Lower lobe of right lung (tissue), 2 donors: ENCODE results near the gene TOB2. TPM values are rescaled to one million over a fixed set of nuclear protein-coding genes. Genes with fewer than 3 reads are reported as not detected.
A peak's percentile ranks its signal among the peaks of the same experiment; 100 is the strongest.
"Not testable (repeated sequence)": the region's sequence is repeated elsewhere in the genome, so short reads cannot be mapped to it uniquely, and the experiment has no call there.

Source experiments
- ATAC-seq, 2 donors: fragments of 200-7000 bp; cut with Tn5 transposase; one replicate each; pipeline ENCODE4 v1.9.1; 2020 to 2022; ENCODE audit warnings: mild to moderate bottlenecking in 2 of 2, moderate library complexity in 2 of 2
- DNase-seq: peaks from one replicate; pipeline ENCODE4 v3.0.0-alpha.2; 2020
- H3K27ac ChIP-seq: fragments of 200-600 bp; one replicate; pipeline ENCODE4 v1.8.0; 2022
- H3K27me3 ChIP-seq: fragments of 200-600 bp; one replicate; pipeline ENCODE4 v1.8.0; 2022; ENCODE audit warnings: low read depth
- H3K36me3 ChIP-seq: fragments of 200-600 bp; one replicate; pipeline ENCODE4 v1.8.0; 2022; ENCODE audit warnings: mild to moderate bottlenecking
- H3K4me1 ChIP-seq: fragments of 200-600 bp; one replicate; pipeline ENCODE4 v1.8.0; 2022
- H3K4me3 ChIP-seq: fragments of 200-600 bp; one replicate; pipeline ENCODE4 v1.8.0; 2022; ENCODE audit warnings: mild to moderate bottlenecking
- H3K9me3 ChIP-seq: fragments of 200-600 bp; one replicate; pipeline ENCODE4 v1.8.0; 2022
- intact Hi-C: fragments of 100-400 bp; cut with DNase I; formaldehyde crosslinking; loops from one replicate; pipeline ENCODE4 v1.11.0; 2022
- total RNA-seq: library from RNA; stranded (reverse); fragmentation: NEBNext Ultra II Directional; extraction: Animal tissue kit (Norgen Biotek cat#: 25700); gene quantifications from one replicate; pipeline ENCODE4 v1.2.1, GENCODE V29; 2021
- TF ChIP-seq, protein P1 (sequence below): fragments of 200-600 bp; IDR thresholded peaks from one replicate; pipeline ENCODE4 v1.8.0; 2022; ENCODE audit warnings: antibody characterized with exemption, mild to moderate bottlenecking
- donor health status: DM: no; HTN: yes; CAD: no; lungs with severe emphysema.

The TOB2 gene
- total RNA-seq, 1 donor from 2014 or later: 49.0 TPM

DNA sequence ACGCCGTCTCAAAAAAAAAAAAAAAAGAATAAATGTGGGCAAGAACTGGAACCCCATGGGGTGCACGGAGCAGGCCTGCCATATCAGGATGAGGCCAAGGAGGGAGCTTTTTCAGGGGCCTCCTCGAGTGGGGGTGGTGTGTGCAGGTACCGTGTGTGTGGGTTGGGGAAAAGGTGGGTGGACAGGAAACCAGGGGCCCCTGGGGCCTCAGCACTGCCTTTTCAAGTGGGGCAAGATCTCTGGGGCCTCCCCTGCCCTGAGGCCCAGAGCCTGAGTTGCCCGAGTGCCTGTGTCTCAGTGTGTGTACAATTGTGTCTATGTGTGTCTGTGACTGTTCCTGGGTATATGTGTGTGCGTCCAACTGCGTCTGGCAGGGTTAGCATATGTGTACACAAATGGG is 41.0 kb downstream of the TOB2 start:
- intact Hi-C loops: no loop called here
- no peaks in the 10 kb centered on the region for H3K36me3 ChIP-seq
- no peak overlapping the region for H3K27ac ChIP-seq
- ATAC-seq (no peak), DNase-seq (no peak)
- H3K4me1 ChIP-seq: peaks cover 24% of the 10 kb centered on the region
- TF ChIP-seq, protein P1, sequence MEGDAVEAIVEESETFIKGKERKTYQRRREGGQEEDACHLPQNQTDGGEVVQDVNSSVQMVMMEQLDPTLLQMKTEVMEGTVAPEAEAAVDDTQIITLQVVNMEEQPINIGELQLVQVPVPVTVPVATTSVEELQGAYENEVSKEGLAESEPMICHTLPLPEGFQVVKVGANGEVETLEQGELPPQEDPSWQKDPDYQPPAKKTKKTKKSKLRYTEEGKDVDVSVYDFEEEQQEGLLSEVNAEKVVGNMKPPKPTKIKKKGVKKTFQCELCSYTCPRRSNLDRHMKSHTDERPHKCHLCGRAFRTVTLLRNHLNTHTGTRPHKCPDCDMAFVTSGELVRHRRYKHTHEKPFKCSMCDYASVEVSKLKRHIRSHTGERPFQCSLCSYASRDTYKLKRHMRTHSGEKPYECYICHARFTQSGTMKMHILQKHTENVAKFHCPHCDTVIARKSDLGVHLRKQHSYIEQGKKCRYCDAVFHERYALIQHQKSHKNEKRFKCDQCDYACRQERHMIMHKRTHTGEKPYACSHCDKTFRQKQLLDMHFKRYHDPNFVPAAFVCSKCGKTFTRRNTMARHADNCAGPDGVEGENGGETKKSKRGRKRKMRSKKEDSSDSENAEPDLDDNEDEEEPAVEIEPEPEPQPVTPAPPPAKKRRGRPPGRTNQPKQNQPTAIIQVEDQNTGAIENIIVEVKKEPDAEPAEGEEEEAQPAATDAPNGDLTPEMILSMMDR: no peak
- H3K27me3 ChIP-seq: no peaks in the 10 kb centered on the region
- no peaks in the 10 kb centered on the region for H3K9me3 ChIP-seq
- H3K4me3 ChIP-seq: no peak overlapping the region

GRCh38 chr22:41403532-41404318 is 42.9 kb downstream of the TOB2 start:
- ATAC-seq: peak; percentile 94 to 97
- Histone ChIP-seq H3K9me3 (no peaks in the 10 kb centered on the region), H3K36me3 (peaks cover 4% of the 10 kb centered on the region), H3K4me3 (no peak overlapping the region), H3K27ac (no peak overlapping the region), H3K27me3 (no peaks in the 10 kb centered on the region), H3K4me1 (peaks cover 15% of the 10 kb centered on the region)
- TF ChIP-seq, protein P1: peak; percentile 97
- intact Hi-C loops: no loop called here
- peak; percentile 92 for DNase-seq

DNA sequence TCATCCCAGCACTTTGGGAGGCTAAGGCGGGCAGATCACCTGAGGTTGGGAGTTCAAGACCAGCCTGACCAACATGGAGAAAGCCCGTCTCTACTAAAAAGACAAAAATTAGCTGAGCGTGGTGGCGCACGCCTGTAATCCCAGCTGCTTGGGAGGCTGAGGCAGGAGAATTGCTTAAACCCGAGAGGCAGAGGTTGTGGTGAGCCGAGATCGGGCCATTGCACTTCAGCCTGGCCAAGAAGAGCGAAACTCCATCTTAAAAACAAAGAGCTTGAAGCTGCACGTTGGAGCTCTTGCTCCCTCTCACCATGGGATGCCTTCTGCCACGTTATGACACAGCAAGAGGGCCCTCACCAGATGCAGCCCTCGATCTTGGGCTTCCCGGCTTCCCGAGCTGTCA is 43.8 kb downstream of the TOB2 start:
- ATAC-seq, H3K9me3 ChIP-seq, H3K4me3 ChIP-seq, H3K27me3 ChIP-seq, H3K27ac ChIP-seq, intact Hi-C loops, DNase-seq: not testable (repeated sequence)
- Histone ChIP-seq H3K36me3 (peaks cover 12% of the 10 kb centered on the region), H3K4me1 (peaks cover 15% of the 10 kb centered on the region)

DNA sequence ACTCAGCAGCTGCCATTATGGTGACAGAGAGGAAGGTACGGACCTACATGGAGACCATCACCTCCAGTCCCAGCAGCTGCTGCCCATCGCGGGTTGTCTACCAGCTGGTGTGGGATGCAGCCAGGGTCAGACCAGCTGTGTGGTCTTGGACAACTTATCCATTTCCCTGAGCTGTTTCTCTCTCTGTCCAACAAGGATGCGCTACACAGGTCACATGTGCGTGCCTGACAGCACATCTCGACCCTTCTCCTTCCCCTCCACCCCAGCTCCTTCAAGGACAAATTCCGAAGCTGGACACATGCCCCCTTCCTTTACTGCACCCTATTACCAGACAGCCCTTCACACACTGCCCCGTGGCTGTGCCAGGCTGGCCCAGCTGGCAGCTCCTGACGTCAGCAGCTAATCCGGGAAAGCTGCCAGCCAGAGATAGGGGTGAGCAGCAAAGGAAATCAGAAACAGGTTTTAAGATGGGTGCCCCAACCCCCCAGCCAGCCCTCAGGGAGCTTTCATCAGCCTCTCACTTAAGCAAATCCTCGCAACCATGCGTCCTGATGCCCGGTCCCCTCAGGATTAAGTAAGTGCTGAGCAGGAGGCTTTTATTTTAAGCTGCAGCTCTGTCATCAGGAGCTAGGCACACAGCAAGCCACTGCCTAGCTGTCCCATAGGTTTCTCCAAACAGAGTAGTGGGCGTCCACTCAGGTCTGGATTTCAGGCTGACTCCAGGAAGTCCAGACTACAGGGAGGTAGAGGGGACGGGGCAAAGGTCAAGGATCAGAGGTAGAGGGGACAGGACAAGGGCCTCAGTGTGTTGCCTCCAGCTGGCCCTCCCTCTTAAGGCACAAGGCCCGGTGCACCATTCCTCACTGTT is 44.6 kb downstream of the TOB2 start:
- TF ChIP-seq, protein P1: no peak
- intact Hi-C loops: no loop called here
- DNase-seq: peak; percentile 81
- Histone ChIP-seq H3K4me3 (no peak overlapping the region), H3K27ac (peak overlapping the region; percentile 18), H3K9me3 (no peaks in the 10 kb centered on the region), H3K27me3 (no peaks in the 10 kb centered on the region), H3K4me1 (peaks cover 15% of the 10 kb centered on the region), H3K36me3 (peaks cover 21% of the 10 kb centered on the region)
- ATAC-seq: peak; percentile 55 to 73

GRCh38 chr22:41398921-41399320 is 47.7 kb downstream of the TOB2 start:
- H3K9me3 ChIP-seq: no peaks in the 10 kb centered on the region
- no peak for DNase-seq
- H3K36me3 ChIP-seq: peaks cover 52% of the 10 kb centered on the region
- no peak overlapping the region for H3K27ac ChIP-seq
- no peak for ATAC-seq
- H3K4me3 ChIP-seq: no peak overlapping the region
- peaks cover 22% of the 10 kb centered on the region for H3K4me1 ChIP-seq
- TF ChIP-seq, protein P1: no peak
- intact Hi-C loops: loop anchor here (10.0 kb wide), 1 partner anchor 116 kb away; no protein-coding TSS in a partner anchor
- H3K27me3 ChIP-seq: no peaks in the 10 kb centered on the region
